22Rv1 (cell line): ENCODE measurements around the gene OSGEPL1.

Experiments used
- ZFX ChIP-seq: fragments of 450-650 bp; IDR thresholded peaks from 2 replicates; pipeline ENCODE4 v1.6.1; 2017; ENCODE audit warnings: antibody characterized with exemption, borderline replicate concordance
- TF ChIP-seq, protein P1 (sequence below): fragments of 450-650 bp; IDR thresholded peaks from 2 replicates; pipeline ENCODE4 v1.5.1; 2017; ENCODE audit warnings: mild to moderate bottlenecking

DNA sequence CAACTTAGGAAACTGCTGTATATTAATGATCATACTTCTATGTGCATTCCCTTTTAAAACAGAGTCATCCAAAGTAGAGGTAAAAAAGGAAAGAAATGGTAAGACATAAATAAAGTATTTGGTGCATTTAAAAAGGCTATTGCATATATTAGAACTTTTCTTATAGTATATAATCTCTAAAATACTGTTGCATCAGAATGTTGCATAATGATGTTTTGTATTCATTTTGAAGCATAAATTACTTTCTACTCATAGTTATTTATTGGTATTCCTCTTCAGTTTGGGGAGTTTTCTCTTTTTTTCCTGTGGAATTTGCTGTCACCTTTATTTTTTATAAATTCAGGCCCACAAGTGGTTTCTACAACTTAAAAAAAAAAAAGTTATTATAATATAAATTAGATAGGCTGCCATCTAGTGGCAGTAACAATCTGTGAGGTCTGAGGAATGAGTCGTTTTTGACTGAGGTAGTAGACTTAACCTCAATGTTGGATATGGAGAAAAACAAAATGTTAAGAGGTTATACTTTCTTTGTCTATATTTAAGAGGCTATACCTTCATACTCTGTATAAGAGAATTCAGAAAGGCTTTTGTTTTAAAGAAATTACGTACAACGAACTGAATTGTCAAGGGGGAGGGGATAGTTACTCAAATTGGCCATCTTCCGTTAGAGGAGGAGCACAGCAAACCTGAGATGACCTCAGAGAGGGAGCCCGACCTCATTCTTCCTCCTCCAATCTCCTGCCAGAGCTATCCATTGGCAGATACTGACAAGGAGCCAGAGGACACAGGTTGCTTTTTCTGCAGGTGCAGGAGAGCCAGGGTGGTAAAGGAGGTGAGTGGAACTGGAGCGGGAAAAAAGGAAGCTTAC, 64.3 kb downstream of the OSGEPL1 start:
- TF ChIP-seq, protein P1, sequence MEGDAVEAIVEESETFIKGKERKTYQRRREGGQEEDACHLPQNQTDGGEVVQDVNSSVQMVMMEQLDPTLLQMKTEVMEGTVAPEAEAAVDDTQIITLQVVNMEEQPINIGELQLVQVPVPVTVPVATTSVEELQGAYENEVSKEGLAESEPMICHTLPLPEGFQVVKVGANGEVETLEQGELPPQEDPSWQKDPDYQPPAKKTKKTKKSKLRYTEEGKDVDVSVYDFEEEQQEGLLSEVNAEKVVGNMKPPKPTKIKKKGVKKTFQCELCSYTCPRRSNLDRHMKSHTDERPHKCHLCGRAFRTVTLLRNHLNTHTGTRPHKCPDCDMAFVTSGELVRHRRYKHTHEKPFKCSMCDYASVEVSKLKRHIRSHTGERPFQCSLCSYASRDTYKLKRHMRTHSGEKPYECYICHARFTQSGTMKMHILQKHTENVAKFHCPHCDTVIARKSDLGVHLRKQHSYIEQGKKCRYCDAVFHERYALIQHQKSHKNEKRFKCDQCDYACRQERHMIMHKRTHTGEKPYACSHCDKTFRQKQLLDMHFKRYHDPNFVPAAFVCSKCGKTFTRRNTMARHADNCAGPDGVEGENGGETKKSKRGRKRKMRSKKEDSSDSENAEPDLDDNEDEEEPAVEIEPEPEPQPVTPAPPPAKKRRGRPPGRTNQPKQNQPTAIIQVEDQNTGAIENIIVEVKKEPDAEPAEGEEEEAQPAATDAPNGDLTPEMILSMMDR = peak; percentile 79
- no peak for TF ChIP-seq ZFX
